ENCODE data around the gene CCDC87.

- TF ChIP-seq CTCF (IDR thresholded peaks at IDR 0.05; ENCODE audit: low read depth, low read length, missing input control) = no peak
- TF ChIP-seq REST (IDR thresholded peaks at IDR 0.05) = peak; percentile 91
- peak in 1 of 2 donors; percentile 10 for TF ChIP-seq RAD21 (IDR thresholded peaks at IDR 0.05)
- no peak for TF ChIP-seq MAX (IDR thresholded peaks at IDR 0.05)
- peak; percentile 93 for TF ChIP-seq TAF1 (conservative IDR thresholded peaks at IDR 0.05)
- no peak for TF ChIP-seq ATF3 (IDR thresholded peaks at IDR 0.05)
- TF ChIP-seq YY1 (IDR thresholded peaks at IDR 0.05) = peak; percentile 94
- TF ChIP-seq SP1 (IDR thresholded peaks at IDR 0.05) = peak; percentile 98
- TF ChIP-seq GABPA (IDR thresholded peaks at IDR 0.05 in 1 of 2, conservative IDR thresholded peaks at IDR 0.05 in 1 of 2) = no peak
- peak; percentile 43 for TF ChIP-seq ZBTB33 (IDR thresholded peaks at IDR 0.05)
These were observed 23.7 kb upstream of the CCDC87 start, which contains the start of gene RBM14 for GRCh38 chr11:66616379-66617154.

Measured in liver (tissue), 3 donors.